ENCODE results near the gene HSDL2.

HSDL2 gene

DNA sequence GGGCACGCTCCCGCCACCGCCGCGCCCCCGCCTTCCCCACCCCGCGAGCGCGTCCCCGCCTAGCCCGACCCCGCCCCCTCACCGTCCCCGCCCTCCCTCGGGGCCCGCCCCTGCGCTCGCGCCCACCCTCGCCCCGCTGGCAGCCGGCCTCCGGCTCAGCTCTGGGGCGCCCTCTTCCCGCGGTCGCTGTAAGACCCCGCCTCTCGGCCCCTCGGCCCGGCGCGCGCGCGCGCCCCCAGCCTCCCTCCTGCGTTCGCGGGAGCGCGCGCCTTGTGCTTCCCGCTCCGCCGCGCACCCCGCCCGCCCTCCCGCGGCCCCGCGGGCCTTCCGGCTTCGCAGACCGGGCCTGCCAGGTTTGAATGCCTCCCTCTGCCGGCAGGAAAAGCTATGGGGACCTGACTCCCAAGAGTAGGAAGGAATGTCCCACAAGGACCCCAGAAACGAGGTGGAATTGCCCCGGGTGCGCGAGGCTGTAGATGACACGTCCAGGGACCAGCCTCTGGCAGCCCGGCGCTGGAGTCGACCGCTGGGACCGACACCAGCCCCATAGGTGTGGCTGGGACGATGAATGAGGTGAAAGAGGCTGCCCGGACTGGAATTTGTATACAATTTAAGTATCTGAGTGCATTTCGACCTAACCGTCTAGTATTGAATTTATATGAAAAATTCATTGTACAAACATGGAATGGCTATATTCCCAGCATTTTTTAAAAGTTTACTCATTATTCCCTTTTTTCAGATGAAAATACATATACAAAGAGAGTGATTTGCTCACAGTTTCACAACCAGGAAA lies 46.1 kb upstream of the HSDL2 start:
- peaks cover 47 to 51% of the 10 kb centered on the region in 2 experiments for H3K4me1 ChIP-seq (ENCODE audit: control insufficient read depth in 1 of 2, insufficient read depth in 1 of 2, low read depth in 1 of 2, low read length in 1 of 2)
- no peaks in the 10 kb centered on the region for H3K27me3 ChIP-seq
- H3K36me3 ChIP-seq: no peaks in the 10 kb centered on the region
- no peaks in the 10 kb centered on the region for H3K9me3 ChIP-seq
- TF ChIP-seq CTCF (IDR thresholded peaks at IDR 0.05): peak; percentile 59
- peak overlapping the region; percentile 100 for H3K27ac ChIP-seq
- peak overlapping the region; percentile 86 to 92 for H3K4me3 ChIP-seq (ENCODE audit: low read depth in 1 of 2, low read length in 1 of 2)

- no peaks in the 10 kb centered on the region for H3K9me3 ChIP-seq
- H3K4me3 ChIP-seq (ENCODE audit: low read depth in 1 of 2, low read length in 1 of 2): peak overlapping the region; percentile 86 to 92
- no peak for TF ChIP-seq CTCF (IDR thresholded peaks at IDR 0.05)
- H3K4me1 ChIP-seq (ENCODE audit: control insufficient read depth in 1 of 2, insufficient read depth in 1 of 2, low read depth in 1 of 2, low read length in 1 of 2): peaks cover 45% of the 10 kb centered on the region in 2 experiments
- peak overlapping the region; percentile 100 for H3K27ac ChIP-seq
- no peaks in the 10 kb centered on the region for H3K36me3 ChIP-seq
- no peaks in the 10 kb centered on the region for H3K27me3 ChIP-seq
Measured at GRCh38 chr9:112334432-112334841, 45.5 kb upstream of the HSDL2 start.

DNA sequence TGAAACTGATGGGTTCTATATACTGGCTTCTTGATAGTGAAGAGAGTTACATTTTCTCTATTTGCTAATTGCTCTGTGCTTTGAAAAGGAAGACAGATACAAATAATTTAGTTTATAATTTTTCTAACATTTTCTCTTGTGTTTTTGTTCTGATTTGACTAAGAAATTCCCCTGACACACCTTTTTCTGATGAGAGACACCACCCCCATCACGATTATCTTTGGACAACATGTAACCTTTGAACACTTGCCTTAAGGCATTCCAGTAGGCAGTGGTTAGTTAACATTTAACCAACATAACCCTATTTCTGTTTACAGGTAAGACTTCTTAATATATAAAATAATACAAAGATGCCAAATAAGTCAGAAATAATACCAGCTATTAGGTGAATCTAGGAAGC lies 42.4 kb upstream of the HSDL2 start:
- Histone ChIP-seq H3K27ac (no peak overlapping the region), H3K27me3 (no peaks in the 10 kb centered on the region), H3K36me3 (no peaks in the 10 kb centered on the region), H3K4me3 (ENCODE audit: low read depth in 1 of 2, low read length in 1 of 2) (no peak overlapping the region), H3K4me1 (ENCODE audit: control insufficient read depth in 1 of 2, insufficient read depth in 1 of 2, low read depth in 1 of 2, low read length in 1 of 2) (peaks cover 14 to 15% of the 10 kb centered on the region in 2 experiments), H3K9me3 (no peaks in the 10 kb centered on the region)
- no peak for TF ChIP-seq CTCF (IDR thresholded peaks at IDR 0.05)

GRCh38 chr9:112338561-112338960 lies 41.3 kb upstream of the HSDL2 start:
- Histone ChIP-seq H3K36me3 (no peaks in the 10 kb centered on the region), H3K27ac (no peak overlapping the region), H3K4me3 (ENCODE audit: low read depth in 1 of 2, low read length in 1 of 2) (no peak overlapping the region), H3K27me3 (no peaks in the 10 kb centered on the region), H3K9me3 (no peaks in the 10 kb centered on the region), H3K4me1 (ENCODE audit: control insufficient read depth in 1 of 2, insufficient read depth in 1 of 2, low read depth in 1 of 2, low read length in 1 of 2) (peaks cover 12 to 14% of the 10 kb centered on the region in 2 experiments)
- TF ChIP-seq CTCF (IDR thresholded peaks at IDR 0.05): no peak

GRCh38 chr9:112339886-112340285 lies 40.0 kb upstream of the HSDL2 start:
- Histone ChIP-seq H3K36me3 (no peaks in the 10 kb centered on the region), H3K27me3 (no peaks in the 10 kb centered on the region), H3K4me3 (ENCODE audit: low read depth in 1 of 2, low read length in 1 of 2) (no peak overlapping the region), H3K27ac (no peak overlapping the region), H3K9me3 (no peaks in the 10 kb centered on the region), H3K4me1 (ENCODE audit: control insufficient read depth in 1 of 2, insufficient read depth in 1 of 2, low read depth in 1 of 2, low read length in 1 of 2) (peaks cover 2 to 9% of the 10 kb centered on the region in 2 experiments)
- TF ChIP-seq CTCF (IDR thresholded peaks at IDR 0.05): no peak

Measured in neutrophil (primary cell).